Posterior vena cava (tissue), 2 donors: ENCODE measurements around the gene ZDHHC3. TPM values are rescaled to one million over a fixed set of nuclear protein-coding genes. Genes with fewer than 3 reads are reported as not detected.

Experiments
- DNase-seq: peaks from one replicate; pipeline ENCODE4 v3.0.0-alpha.2; 2020; ENCODE audit warnings: low spot score
- intact Hi-C, 2 donors: fragments of 100-400 bp; cut with DNase I; formaldehyde crosslinking; loops; one replicate each; pipeline versions ENCODE4 v1.14.1 to v1.14.2; 2022 to 2023
- total RNA-seq, 2 donors: library from RNA; stranded (reverse); fragmentation: NEBNext Ultra II Directional; extraction: Animal tissue kit (Norgen Biotek cat#: 25700); gene quantifications; one replicate each; pipeline ENCODE4 v1.2.1, GENCODE V29; 2021
- donor health status: DM: yes; HTN: yes; CAD: no.
- donor health status: DM: yes; HTN: yes; CAD: no.

Gene ZDHHC3
- total RNA-seq, 2 donors from 2014 or later: 59.0 to 59.7 TPM

DNA sequence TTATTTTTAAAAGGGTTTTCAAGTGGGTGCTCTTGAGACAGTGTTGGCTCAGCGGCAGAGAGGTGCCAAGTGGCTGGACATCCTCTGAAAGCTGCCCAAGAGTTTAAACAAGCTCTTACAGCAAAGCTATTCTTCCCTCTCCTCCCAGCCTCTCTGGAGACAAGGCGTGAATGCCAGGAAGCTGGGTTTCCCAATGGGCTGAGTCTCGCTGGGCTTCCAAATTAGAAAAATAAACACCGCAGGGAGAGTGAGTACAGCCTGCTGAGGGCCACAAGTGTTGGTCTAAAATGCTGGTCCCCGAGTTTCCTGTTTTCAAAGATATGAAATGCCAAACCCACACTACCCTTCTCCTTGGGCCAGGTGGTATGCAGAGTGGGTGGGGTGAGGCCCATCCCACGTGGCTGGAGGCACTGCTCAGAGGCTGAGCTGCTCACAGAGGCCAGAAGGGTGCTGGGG is 36.4 kb downstream of the ZDHHC3 start:
- intact Hi-C loops: no loop called here
- no peak for DNase-seq

DNA sequence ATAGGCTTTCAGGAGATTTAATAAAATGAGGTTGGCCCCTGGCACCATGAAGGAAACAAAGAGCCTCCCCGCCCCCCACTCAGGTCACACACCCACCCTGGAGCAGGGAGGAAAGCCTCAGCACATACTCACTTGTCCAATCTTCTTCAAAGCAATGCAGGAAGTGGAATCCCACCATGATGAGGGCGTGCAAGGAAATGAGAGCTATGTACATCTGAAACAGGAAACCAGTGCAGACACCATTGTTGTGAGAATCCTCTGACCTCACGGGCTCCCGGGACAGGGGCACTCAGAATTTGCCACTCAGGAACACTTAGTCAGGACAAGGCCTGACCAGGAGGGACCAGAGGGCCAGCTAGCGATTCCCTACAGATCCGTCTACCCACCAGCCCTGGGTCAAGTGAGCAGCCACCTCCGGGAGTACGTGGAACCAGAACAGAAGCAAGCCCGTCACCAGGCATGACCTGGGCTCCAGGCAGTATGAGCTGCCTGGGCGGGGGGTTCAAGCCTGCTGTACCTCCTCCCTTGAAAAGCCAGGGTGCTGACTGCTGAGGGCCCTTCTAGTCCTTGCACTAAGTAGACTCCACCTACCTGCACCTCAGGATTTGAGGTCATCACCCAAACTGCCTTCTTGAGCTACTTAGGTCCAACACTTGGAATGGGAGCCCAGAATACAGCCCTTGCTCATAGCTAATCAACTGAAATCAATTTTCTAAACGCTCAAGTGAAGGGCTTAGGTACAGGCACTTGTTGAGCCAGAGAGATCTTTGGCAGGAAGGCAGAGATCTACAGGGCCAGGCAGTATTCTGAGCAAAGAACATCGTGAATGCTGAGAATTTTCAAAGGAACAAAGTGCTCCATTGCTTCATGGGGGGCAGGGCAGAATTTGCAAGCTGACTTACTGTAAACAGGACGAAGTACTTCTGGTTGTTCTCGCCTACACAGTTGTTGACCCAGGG is 42.7 kb downstream of the ZDHHC3 start:
- DNase-seq: no peak
- intact Hi-C loops: no loop called here

DNA sequence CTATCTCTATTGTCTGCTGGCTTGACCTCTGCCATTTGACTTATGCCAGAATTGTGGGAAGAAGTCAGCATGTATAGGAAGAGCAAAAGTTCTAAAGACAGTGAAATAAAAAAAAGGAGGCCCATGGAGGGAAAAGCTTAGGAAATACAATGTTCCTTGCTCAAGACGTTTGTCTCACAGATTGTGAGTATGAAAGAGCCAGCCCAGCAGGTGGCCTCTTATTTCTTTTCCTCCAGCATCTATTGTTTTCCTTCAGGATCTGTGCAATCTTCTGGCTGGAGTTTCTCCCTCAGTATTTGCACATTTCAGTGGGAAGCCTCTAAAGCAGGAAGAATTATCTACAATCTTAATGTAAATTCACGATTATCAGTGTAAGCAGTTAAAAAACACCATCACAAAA is 43.7 kb downstream of the ZDHHC3 start:
- DNase-seq: no peak
- intact Hi-C loops: no loop called here

DNA sequence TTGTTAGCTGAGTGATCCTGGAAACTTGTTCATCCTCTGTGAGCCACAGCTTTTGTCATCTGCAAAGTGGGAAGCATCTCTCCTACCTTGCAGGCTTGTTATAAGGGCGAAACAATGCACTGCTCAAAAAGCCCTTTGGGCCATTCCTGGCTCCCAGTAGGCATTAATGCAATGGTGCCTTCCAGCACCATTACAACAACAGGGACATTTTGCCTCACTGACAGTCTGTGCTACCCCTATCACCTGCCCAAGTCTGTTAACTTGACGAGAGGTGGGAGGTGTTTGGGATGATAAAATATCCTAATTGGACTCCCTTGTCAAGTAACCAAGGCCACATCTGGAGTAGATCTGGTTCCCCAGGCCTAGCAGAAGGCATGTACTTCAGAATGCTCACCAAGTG is 44.2 kb downstream of the ZDHHC3 start:
- DNase-seq: no peak
- intact Hi-C loops: no loop called here

DNA sequence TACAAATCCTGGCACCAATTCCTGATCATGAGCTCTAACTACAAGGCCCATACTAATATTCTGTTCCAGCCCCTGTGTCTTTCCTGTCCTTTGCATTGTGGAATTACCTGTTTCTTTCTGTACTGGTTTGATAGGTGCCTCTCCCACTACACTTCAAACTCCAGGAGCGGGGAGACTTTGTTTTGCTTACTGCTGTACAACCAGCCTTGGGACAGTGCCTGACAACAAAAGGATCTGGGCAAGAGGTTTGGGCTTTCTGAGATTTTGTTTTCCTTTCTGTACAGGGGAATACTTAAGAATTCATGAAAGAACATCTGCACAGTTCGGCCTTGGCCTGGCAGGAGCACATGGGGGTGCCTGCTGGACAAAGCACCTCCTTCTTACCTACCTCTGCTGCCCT is 45.1 kb downstream of the ZDHHC3 start:
- intact Hi-C loops: no loop called here
- DNase-seq: no peak

DNA sequence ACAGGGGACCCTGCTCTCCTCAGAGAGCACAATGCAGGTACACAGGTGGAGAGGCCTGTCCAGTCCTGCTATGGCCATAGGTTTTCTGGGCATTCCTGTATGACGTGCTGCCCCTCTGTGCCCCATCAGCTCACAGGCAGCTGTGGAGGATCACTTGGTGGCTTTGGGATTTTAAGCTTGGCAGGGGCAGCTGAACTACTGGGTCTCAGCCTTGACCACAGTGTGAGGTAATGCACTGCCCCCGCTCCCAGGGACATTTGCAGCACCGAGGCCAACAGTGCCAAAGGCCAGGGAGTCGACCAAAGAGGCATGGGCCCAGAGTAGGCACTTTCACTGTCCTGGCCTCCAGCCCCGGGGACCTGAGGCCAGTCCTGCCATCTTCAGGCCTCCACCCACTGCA is 46.2 kb downstream of the ZDHHC3 start:
- intact Hi-C loops: loop anchor here in 1 of 2 donors (10.0 kb wide), 1 partner anchor 875 kb away; no protein-coding TSS in a partner anchor
- DNase-seq: no peak

DNA sequence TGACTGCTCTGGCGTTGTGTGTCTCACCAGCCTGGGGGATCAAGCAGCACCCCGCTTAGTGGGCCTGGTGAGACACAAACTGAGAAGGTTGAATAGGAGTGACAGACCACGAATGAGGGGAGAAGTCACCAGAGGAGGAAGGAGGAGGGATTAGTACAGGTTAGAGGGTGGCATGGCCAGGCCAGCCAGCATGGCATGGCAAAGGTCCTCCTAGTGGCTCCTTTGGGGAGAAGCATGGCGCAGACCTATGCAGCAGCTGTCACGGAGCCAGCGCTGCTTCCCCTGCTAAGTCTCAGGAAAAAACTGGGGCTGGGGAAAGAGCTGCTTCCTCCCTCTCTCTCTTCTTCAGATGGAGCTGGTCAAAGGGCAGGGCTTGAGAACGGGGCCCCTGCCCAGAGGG is 48.6 kb downstream of the ZDHHC3 start:
- intact Hi-C loops: loop anchor here in 1 of 2 donors (10.0 kb wide), 1 partner anchor 877 kb away; no protein-coding TSS in a partner anchor
- DNase-seq: no peak

DNA sequence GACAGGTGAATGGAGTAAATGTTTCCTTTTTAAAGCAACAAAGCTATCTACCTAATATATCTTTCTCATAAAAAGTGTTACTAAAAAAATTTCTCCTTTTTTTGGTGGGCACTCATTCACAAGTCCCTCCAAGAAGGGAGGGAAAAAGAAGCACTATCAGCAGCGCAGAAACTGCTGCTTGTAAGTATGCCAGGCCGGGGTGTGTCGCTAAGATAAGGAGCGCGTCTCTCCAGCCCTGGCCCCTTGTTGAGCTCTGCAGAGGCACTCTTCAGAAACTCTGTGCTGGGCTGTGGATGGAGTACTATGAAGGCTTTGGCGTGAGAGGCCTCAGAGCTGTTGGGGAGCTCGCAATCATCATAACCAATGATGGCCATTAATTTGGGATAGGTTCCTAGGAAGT is 49.1 kb downstream of the ZDHHC3 start:
- DNase-seq: no peak
- intact Hi-C loops: loop anchor here in 1 of 2 donors (10.0 kb wide), 1 partner anchor 878 kb away; no protein-coding TSS in a partner anchor

DNA sequence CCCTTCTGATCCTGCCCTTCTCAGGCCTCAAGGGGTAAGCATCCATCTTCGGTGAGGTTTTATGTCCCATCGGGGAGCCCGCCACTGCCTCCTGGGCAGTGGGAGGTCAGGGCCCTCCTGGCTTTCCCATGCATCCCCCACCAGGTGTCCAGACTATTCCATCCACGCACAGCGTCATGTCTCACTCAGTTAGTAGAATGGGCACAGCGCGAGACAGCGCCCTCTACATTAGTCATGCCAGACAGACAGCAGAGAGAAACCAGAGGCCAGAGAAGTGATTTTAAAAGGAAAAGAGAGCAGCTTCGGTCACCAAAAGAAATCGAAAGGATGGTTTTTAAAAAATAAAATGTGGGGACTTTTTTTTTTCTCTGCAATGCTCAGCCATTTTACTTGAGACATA is 49.8 kb downstream of the ZDHHC3 start:
- no peak for DNase-seq
- intact Hi-C loops: loop anchor here in 1 of 2 donors (10.0 kb wide), 1 partner anchor 879 kb away; no protein-coding TSS in a partner anchor

DNA sequence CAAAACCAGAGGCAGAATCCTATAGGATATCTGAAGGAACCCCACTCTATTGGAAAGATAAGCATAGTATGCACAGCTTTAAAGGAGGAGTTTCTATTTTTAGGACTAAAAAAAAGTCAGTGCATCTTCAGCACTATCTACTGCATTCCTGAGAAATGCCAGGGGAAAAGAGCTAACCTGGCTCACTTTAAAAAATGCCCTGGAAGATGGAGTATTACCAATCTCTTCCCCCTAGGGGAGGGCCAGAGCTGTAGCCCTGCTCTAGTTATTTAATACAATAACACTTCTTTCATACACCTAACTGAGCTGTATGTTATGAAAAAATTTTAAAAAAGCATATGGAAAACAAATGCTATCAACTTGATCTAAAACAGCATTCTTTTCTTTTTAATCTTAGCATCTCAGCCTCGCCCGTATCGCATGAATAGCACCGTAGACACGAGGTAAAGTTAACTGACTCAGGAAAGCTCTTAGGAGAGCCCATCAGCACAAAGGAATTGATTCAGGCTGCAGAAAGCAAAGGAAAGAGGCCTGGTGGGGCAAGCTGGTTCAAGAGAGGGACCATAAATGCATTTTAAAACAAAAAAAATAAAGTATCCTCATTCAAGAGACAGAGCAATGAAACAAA is 51.4 kb downstream of the ZDHHC3 start:
- no peak for DNase-seq
- intact Hi-C loops: loop anchor here in 1 of 2 donors (10.0 kb wide), 1 partner anchor 880 kb away; no protein-coding TSS in a partner anchor

DNA sequence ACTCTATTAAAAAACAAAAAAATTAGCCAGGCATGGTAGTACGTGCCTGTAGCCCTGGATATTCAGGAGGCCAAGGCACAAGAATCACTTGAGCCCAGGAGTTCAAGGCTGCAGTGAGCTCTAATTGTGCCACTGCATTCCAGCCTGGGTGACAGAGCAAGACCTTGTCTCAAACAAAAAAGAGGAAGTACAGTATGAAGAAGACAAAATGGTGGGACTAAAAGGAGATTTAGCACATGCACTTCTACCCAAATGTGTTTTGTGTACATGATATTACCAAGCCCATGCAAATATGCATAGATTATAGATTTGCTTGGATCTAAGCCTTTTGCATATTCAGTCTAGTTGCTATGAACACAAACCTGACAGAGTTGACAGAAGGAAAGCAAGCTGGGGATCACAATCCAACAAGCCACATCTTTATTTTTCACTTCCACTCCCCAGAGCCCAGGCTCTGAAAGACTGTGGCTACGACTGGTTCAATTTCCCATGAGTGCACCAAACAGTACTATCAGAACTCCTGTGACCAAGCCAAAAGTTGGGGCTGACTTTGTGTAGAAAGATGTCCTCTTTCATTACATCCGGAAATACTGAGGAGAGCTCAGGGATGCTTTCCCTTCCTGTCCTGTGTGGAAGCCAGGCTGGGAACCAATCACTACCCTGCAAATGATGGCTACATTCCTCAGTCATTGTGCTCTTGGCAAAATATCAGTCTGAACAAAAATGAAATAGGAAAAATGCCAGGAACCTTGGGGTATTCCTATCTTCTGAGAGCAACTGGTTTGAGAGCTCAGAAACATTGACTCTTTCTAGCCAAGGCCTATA is 52.1 kb downstream of the ZDHHC3 start:
- DNase-seq: no peak
- intact Hi-C loops: loop anchor here in 1 of 2 donors (10.0 kb wide), 1 partner anchor 881 kb away; no protein-coding TSS in a partner anchor

DNA sequence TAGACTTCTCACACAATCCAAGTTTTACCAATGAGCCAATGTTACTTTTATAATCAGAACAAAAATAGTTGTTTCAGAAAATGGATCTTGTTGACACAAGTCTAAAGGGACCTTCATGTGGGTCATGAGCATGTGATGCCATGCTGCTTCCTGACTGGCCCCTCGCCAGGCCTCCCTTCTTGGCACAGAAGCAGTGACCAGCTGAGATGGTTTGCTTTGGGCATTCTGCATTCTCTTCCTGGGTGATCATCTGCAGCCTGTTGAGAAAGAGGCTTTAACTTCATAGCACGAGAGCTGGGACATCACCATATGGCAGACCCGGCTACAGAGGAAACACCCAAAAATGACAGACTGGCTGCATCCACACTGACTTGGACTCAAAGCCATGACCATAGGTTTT is 55.9 kb downstream of the ZDHHC3 start:
- DNase-seq: no peak
- intact Hi-C loops: loop anchor here in 1 of 2 donors (10.0 kb wide), 1 partner anchor 885 kb away; no protein-coding TSS in a partner anchor

DNA sequence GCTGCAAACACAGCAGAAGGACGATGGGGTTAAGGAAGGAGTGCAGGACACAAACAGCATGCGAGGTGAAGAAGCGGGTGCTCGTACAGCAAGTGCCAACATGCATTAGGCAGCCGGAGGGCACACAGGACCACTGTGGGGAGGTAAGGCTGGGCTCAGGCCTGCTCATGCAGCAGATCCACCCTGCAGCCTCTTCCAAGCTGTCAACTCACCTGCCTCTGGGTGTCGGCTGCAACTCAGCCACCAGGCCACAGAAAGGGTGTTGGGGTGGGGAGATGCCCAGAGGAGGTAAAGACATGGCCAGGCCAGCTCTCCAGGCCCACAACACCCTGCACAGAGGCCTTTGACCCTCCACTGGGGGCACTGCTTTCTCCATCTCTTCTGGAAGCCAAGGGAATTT is 57.4 kb downstream of the ZDHHC3 start:
- intact Hi-C loops: loop anchor here in 1 of 2 donors (5.0 kb wide), 1 partner anchor 386 kb away; no protein-coding TSS in a partner anchor
- DNase-seq: no peak

DNA sequence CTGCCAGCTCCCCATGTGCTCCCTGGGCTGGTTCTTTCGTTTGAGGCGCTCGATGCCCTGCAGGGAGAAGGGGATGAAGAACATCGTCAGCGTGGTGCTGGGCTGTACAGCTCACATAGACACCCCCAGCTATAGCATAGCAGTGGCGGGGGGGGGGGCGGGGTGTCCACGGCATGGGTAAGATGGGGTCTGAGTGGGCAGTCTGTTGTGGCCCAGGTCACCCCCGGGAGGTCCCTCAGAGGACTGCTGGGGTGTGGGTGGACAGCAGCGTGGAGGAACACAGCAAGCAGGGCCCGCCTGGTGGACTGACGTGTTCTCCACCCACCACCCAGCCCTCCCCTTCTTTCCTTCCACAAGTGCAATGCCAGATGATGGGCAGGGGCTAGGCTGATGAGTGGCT is 57.9 kb downstream of the ZDHHC3 start:
- intact Hi-C loops: loop anchor here in 1 of 2 donors (5.0 kb wide), 1 partner anchor 386 kb away; no protein-coding TSS in a partner anchor
- no peak for DNase-seq

DNA sequence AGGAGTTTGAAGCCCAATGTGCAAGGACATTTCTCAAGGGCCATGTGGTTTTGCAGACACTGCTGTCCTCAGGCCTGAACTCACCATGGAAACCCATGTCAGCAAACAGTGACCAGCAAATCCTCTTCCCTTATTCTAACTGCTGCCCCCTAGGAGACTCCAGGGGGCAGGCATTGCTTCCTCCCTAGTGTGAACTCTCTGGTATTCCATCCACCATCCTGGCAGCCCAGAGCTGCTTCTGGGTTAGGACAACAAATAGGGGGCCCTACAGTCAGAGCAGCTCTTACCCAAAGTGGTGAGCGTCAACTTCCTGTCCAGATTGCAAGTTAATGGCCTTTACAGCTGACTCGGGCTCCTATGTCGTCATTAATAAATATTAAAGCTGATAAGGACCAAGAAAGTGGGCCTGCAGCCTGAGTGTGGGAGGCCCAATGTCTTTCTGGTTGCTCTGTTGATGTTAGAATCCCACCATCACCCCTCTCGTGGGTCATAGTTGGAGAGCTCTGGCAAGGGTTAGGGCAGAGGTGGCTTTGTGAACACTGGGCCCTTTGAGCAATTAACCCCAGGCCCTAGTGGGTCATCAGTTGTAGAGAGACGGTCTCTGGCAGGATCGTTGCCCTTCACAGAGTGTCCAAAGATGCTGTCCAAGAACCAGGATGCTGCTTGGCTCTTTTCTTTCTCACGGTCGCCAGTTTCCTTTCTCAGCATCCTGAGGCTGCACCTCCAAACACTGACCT is 60.1 kb downstream of the ZDHHC3 start:
- intact Hi-C loops: loop anchor here in 1 of 2 donors (5.0 kb wide), 1 partner anchor 384 kb away; no protein-coding TSS in a partner anchor
- no peak for DNase-seq

DNA sequence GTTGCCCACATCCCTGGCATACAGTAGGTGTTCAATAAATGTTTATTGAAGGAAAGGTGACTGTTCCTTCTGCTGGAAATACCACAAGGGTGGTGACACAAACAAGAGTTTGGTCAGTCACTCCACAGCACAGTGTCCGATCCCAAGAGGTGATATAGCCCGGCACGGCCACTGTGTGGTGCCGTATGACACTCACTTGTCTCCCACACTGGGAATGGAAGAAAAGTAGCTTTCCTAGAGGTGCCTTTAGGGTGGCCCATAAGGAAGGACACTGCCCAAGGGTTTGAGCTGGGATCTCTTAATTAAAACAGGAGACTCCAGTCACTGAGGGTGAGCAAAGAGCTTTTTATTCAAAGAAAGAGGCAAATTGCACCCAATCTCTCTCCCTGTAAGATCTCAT is 61.0 kb downstream of the ZDHHC3 start:
- no peak for DNase-seq
- intact Hi-C loops: loop anchor here in 1 of 2 donors (5.0 kb wide), 1 partner anchor 383 kb away; no protein-coding TSS in a partner anchor

DNA sequence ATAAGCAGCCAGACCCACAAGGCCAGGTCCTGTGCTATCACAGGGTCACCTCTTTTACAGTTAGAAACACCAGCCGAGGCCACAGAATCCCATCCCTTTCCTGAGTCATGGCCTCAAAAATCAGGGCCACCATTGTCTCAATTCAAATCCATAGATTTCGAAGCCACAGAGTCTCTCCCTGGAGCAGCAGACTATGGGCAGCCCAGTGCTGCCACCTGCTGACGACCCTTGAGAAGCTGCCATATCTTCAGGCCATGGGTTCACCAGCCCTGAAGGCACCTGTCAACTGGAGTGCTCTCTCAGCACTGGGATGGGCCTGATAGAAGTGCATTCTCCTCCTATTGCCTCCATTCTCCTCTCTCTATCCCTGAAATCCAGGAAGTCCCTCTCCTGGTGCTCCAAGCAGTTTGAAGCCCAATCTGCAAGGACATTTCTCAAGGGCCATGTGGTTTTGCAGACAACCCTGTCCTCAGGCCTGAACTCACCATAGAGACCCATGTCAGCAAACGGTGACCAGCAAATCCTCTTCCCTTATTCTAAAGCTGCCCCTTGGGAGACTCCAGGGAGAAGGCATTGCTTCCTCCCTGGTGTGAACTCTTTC is 62.0 kb downstream of the ZDHHC3 start:
- DNase-seq: peak; percentile 89
- intact Hi-C loops: no loop called here

DNA sequence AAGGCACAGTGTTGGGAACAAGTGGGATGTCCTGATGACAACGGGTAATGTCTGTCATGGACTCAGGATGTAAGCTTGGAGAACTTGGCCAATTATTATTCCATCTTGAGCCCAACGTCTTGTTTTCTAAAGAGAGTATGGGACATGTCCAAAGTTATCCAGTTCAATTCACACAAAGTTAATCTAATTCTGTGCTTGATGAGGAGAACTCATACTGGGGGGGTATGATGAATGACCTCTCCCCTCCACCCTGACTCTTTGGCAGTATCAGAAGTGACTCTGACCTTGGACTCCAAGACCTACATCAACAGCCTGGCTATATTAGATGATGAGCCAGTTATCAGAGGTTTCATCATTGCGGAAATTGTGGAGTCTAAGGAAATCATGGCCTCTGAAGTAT is 65.3 kb downstream of the ZDHHC3 start:
- DNase-seq: no peak
- intact Hi-C loops: no loop called here
